Measurements from ENCODE around the gene BRI3. TPM values are rescaled to one million over a fixed set of nuclear protein-coding genes. Genes with fewer than 3 reads are reported as not detected.

The BRI3 gene
- polyA plus RNA-seq, 1 donor (not counting 4 experiments of a cell fraction or from before 2014, with no cell fraction given) = 121 TPM

- no peaks in the 10 kb centered on the region for H3K9me3 ChIP-seq (ENCODE audit: control insufficient read depth, low read depth, low read length)
- TF ChIP-seq CTCF (optimal IDR thresholded peaks at IDR 0.05 in 1 of 3, IDR thresholded peaks at IDR 0.05 in 1 of 3, conservative IDR thresholded peaks at IDR 0.05 in 1 of 3; ENCODE audit: extremely low read depth in 1 of 3, insufficient read depth in 2 of 3, low read length in 3 of 3) = no peak
- TF ChIP-seq EZH2 (IDR thresholded peaks at IDR 0.05; ENCODE audit: low read length) = no peak
- no peaks in the 10 kb centered on the region for H3K9me1 ChIP-seq (ENCODE audit: control insufficient read depth, extremely low read depth, insufficient read depth, low read length)
- H3K4me3 ChIP-seq (ENCODE audit: control insufficient read depth in 2 of 3, extremely low read depth in 1 of 3, insufficient read depth in 2 of 3, low read depth in 1 of 3, low read length in 3 of 3) = no peak overlapping the region
- H3K27me3 ChIP-seq (ENCODE audit: control insufficient read depth, extremely low read depth, insufficient read depth, low read length) = no peaks in the 10 kb centered on the region
- peaks cover 8% of the 10 kb centered on the region for H3K4me1 ChIP-seq (ENCODE audit: control insufficient read depth, extremely low read depth, insufficient read depth, low read length)
- no peaks in the 10 kb centered on the region for H4K20me1 ChIP-seq (ENCODE audit: control insufficient read depth, extremely low read depth, insufficient read depth, low read length)
- dilution Hi-C loops (cut with MboI; ENCODE audit: extremely low pct_ligation_motif_present, low sequenced_read_pairs) = no loop called here
- peak overlapping the region; percentile 81 for H3K4me2 ChIP-seq (ENCODE audit: control insufficient read depth, extremely low read depth, insufficient read depth, low read depth, low read length)
- no peak overlapping the region for H3K27ac ChIP-seq (ENCODE audit: control insufficient read depth, insufficient read depth, low read length)
- H3K9ac ChIP-seq (ENCODE audit: control insufficient read depth, extremely low read depth, insufficient read depth, low read length) = peak overlapping the region; percentile 80
- H3K36me3 ChIP-seq (ENCODE audit: control insufficient read depth in 2 of 2, extremely low read depth in 1 of 2, insufficient read depth in 2 of 2, low read length in 2 of 2) = peaks cover 0 to 3% of the 10 kb centered on the region in 2 experiments
- H2AFZ ChIP-seq (ENCODE audit: control insufficient read depth, low read length) = no peak overlapping the region
- no peak for FAIRE-seq
- H3K79me2 ChIP-seq (ENCODE audit: control insufficient read depth, insufficient read depth, low read length) = peaks cover 17% of the 10 kb centered on the region
- no peak for DNase-seq (ENCODE audit: low read depth, low spot score)
Observed at GRCh38 chr7:98250789-98251188, 30.7 kb upstream of the BRI3 start.

GRCh38 chr7:98251231-98251600, 30.3 kb upstream of the BRI3 start:
- H3K36me3 ChIP-seq (ENCODE audit: control insufficient read depth in 2 of 2, extremely low read depth in 1 of 2, insufficient read depth in 2 of 2, low read length in 2 of 2) = peaks cover 0 to 2% of the 10 kb centered on the region in 2 experiments
- H3K4me3 ChIP-seq (ENCODE audit: control insufficient read depth in 2 of 3, extremely low read depth in 1 of 3, insufficient read depth in 2 of 3, low read depth in 1 of 3, low read length in 3 of 3) = peak overlapping the region; percentile 79 to 96 (median 88)
- no peaks in the 10 kb centered on the region for H3K9me1 ChIP-seq (ENCODE audit: control insufficient read depth, extremely low read depth, insufficient read depth, low read length)
- DNase-seq (ENCODE audit: low read depth, low spot score) = no peak
- peaks cover 8% of the 10 kb centered on the region for H3K4me1 ChIP-seq (ENCODE audit: control insufficient read depth, extremely low read depth, insufficient read depth, low read length)
- H2AFZ ChIP-seq (ENCODE audit: control insufficient read depth, low read length) = peak overlapping the region; percentile 94
- H3K9ac ChIP-seq (ENCODE audit: control insufficient read depth, extremely low read depth, insufficient read depth, low read length) = peak overlapping the region; percentile 80
- H3K9me3 ChIP-seq (ENCODE audit: control insufficient read depth, low read depth, low read length) = no peaks in the 10 kb centered on the region
- H4K20me1 ChIP-seq (ENCODE audit: control insufficient read depth, extremely low read depth, insufficient read depth, low read length) = no peaks in the 10 kb centered on the region
- FAIRE-seq = no peak
- H3K4me2 ChIP-seq (ENCODE audit: control insufficient read depth, extremely low read depth, insufficient read depth, low read depth, low read length) = peak overlapping the region; percentile 81
- H3K27ac ChIP-seq (ENCODE audit: control insufficient read depth, insufficient read depth, low read length) = peak overlapping the region; percentile 52
- H3K27me3 ChIP-seq (ENCODE audit: control insufficient read depth, extremely low read depth, insufficient read depth, low read length) = no peaks in the 10 kb centered on the region
- dilution Hi-C loops (cut with MboI; ENCODE audit: extremely low pct_ligation_motif_present, low sequenced_read_pairs) = no loop called here
- no peak for TF ChIP-seq CTCF (optimal IDR thresholded peaks at IDR 0.05 in 1 of 3, IDR thresholded peaks at IDR 0.05 in 1 of 3, conservative IDR thresholded peaks at IDR 0.05 in 1 of 3; ENCODE audit: extremely low read depth in 1 of 3, insufficient read depth in 2 of 3, low read length in 3 of 3)
- TF ChIP-seq EZH2 (IDR thresholded peaks at IDR 0.05; ENCODE audit: low read length) = no peak
- peaks cover 17% of the 10 kb centered on the region for H3K79me2 ChIP-seq (ENCODE audit: control insufficient read depth, insufficient read depth, low read length)
